H1 (cell line): ENCODE data around the gene CCDC121. TPM values are rescaled to one million over a fixed set of nuclear protein-coding genes. Genes with fewer than 3 reads are reported as not detected.
A peak's percentile ranks its signal among the peaks of the same experiment; 100 is the strongest.
"Not testable (repeated sequence)": the region's sequence is repeated elsewhere in the genome, so short reads cannot be mapped to it uniquely, and the experiment has no call there.

Experiments used
- CTCF ChIA-PET: fragments of 300-600 bp; sonication (Branson Sonifier 250); formaldehyde crosslinking; loops from one replicate; lab custom pipeline; 2021; ENCODE audit not compliant: partially characterized antibody; lab: Charles Lee
- POLR2A ChIA-PET: fragments of 300-600 bp; sonication (Branson Sonifier 250); formaldehyde crosslinking; loops from one replicate; lab custom pipeline; 2021; ENCODE audit warnings: inconsistent platforms; ENCODE audit not compliant: partially characterized antibody; lab: Charles Lee
- DNase-seq, 2 experiments: peaks; one replicate each; pipeline versions ENCODE4 v3.0.0 to v3.0.0-alpha.2; 2010 to 2022; ENCODE audit warnings: low spot score in 2 of 2, low read depth in 1 of 2, mixed read lengths in 1 of 2
- FAIRE-seq: peaks from 2 replicates; lab custom pipeline; 2011; peaks lifted over from hg19 to GRCh38; lab: Jason Lieb, UNC
- H2AFZ ChIP-seq: 2 replicates; pipeline ENCODE4 v1.8.1; 2012; ENCODE audit warnings: low read length, inconsistent platforms
- H2AK5ac ChIP-seq: 2 replicates; pipeline ENCODE4 v1.6.1; 2013; ENCODE audit warnings: low read depth, low read length
- H2BK120ac ChIP-seq: replicated peaks from 2 replicates; pipeline ENCODE3; 2013; ENCODE audit warnings: low read depth, low read length, inconsistent platforms
- H2BK12ac ChIP-seq: 2 replicates; pipeline ENCODE4 v1.6.1; 2013; ENCODE audit warnings: low read depth, low read length
- H2BK15ac ChIP-seq: 2 replicates; pipeline ENCODE4 v1.6.1; 2013; ENCODE audit warnings: low read length
- H2BK20ac ChIP-seq: 2 replicates; pipeline ENCODE4 v1.6.1; 2013; ENCODE audit warnings: low read length
- H2BK5ac ChIP-seq: 2 replicates; pipeline ENCODE4 v1.6.1; 2013; ENCODE audit warnings: low read depth, low read length
- H3K14ac ChIP-seq: 2 replicates; pipeline ENCODE4 v1.6.1; 2013; ENCODE audit warnings: inconsistent platforms; ENCODE audit not compliant: insufficient read length
- H3K18ac ChIP-seq: 2 replicates; pipeline ENCODE4 v1.6.1; 2013; ENCODE audit warnings: low read length; ENCODE audit errors: extremely low read depth
- H3K23ac ChIP-seq: 2 replicates; pipeline ENCODE4 v1.6.1; 2013; ENCODE audit warnings: inconsistent platforms; ENCODE audit not compliant: insufficient read length
- H3K23me2 ChIP-seq: 2 replicates; pipeline ENCODE4 v1.6.1; 2013; ENCODE audit warnings: low read depth, low read length
- H3K27ac ChIP-seq: 2 replicates; pipeline ENCODE4 v1.6.1; 2011; ENCODE audit warnings: low read depth, low read length, inconsistent platforms
- H3K27me3 ChIP-seq, 4 experiments: replicated peaks in 1 of 4; 1 replicate in 1 of 4; 2 replicates in 3 of 4; pipeline versions ENCODE4 v1.6.1 to v1.8.1; 2011 to 2013; ENCODE audit warnings: low read length in 3 of 4, mild to moderate bottlenecking in 3 of 4, inconsistent platforms in 2 of 4, mixed read lengths in 2 of 4, moderate library complexity in 1 of 4; ENCODE audit not compliant: control insufficient read depth in 3 of 4, insufficient read depth in 3 of 4; ENCODE audit errors: extremely low read depth in 1 of 4
- H3K36me3 ChIP-seq, 4 experiments: 2 replicates each; pipeline versions ENCODE4 v1.6.1 to v1.8.1; 2011 to 2013; ENCODE audit warnings: mild to moderate bottlenecking in 4 of 4, low read length in 3 of 4, moderate library complexity in 2 of 4, control low read depth in 1 of 4, inconsistent platforms in 1 of 4; ENCODE audit not compliant: insufficient read depth in 4 of 4, control insufficient read depth in 2 of 4
- H3K4ac ChIP-seq: replicated peaks from 2 replicates; pipeline ENCODE3; 2013; ENCODE audit warnings: low read length, low read depth, mixed read lengths, inconsistent platforms; ENCODE audit not compliant: insufficient read length
- H3K4me1 ChIP-seq, 4 experiments: replicated peaks in 1 of 4; 1 replicate in 1 of 4; 2 replicates in 3 of 4; pipeline versions ENCODE4 v1.6.1 to v1.8.1; 2011 to 2013; ENCODE audit warnings: low read length in 3 of 4, inconsistent platforms in 2 of 4, mixed read lengths in 1 of 4; ENCODE audit not compliant: insufficient read depth in 4 of 4, control insufficient read depth in 3 of 4
- H3K4me2 ChIP-seq, 2 experiments: 2 replicates each; pipeline versions ENCODE4 v1.6.1 to v1.8.1; 2011 to 2013; ENCODE audit warnings: low read depth in 2 of 2, low read length in 2 of 2, control low read depth in 1 of 2, inconsistent platforms in 1 of 2, mild to moderate bottlenecking in 1 of 2; ENCODE audit not compliant: insufficient read depth in 1 of 2
- H3K4me3 ChIP-seq, 4 experiments: fragments of 200-600, 300-600 bp in 1 of 4; sonication (generic), shearing (Covaris generic), sonication (Bioruptor Twin) in 1 of 4; 2 replicates each; pipeline versions ENCODE4 v1.5.1 to v1.8.1; 2011 to 2016; ENCODE audit warnings: low read length in 4 of 4, low read depth in 3 of 4, control low read depth in 2 of 4, inconsistent platforms in 2 of 4, mild to moderate bottlenecking in 2 of 4, mixed read lengths in 1 of 4, moderate library complexity in 1 of 4; ENCODE audit not compliant: insufficient read depth in 2 of 4; ENCODE audit errors: extremely low read depth in 1 of 4
- H3K56ac ChIP-seq: replicated peaks from 2 replicates; pipeline ENCODE3; 2013; ENCODE audit warnings: low read depth, mild to moderate bottlenecking, mixed read lengths, low read length, inconsistent platforms; ENCODE audit not compliant: insufficient read length
- H3K79me1 ChIP-seq: 2 replicates; pipeline ENCODE4 v1.6.1; 2013; ENCODE audit warnings: low read depth, low read length, control low read depth
- H3K79me2 ChIP-seq, 2 experiments: 2 replicates each; pipeline versions ENCODE4 v1.6.1 to v1.8.1; 2012 to 2013; ENCODE audit warnings: low read length in 2 of 2, mild to moderate bottlenecking in 2 of 2, inconsistent platforms in 1 of 2; ENCODE audit not compliant: insufficient read depth in 2 of 2, control insufficient read depth in 1 of 2
- H3K9ac ChIP-seq, 4 experiments: replicated peaks in 1 of 4; 1 replicate in 1 of 4; 2 replicates in 3 of 4; pipeline versions ENCODE4 v1.6.1 to v1.8.1; 2011 to 2013; ENCODE audit warnings: low read depth in 3 of 4, low read length in 3 of 4, control low read depth in 2 of 4, mild to moderate bottlenecking in 2 of 4, moderate library complexity in 2 of 4, inconsistent platforms in 1 of 4; ENCODE audit errors: extremely low read depth in 1 of 4
- H3K9me3 ChIP-seq, 2 experiments: 2 replicates each; pipeline versions ENCODE4 v1.6.1 to v1.8.1; 2012 to 2013; ENCODE audit warnings: mild to moderate bottlenecking in 2 of 2, moderate library complexity in 2 of 2, control low read depth in 1 of 2, inconsistent platforms in 1 of 2, low read depth in 1 of 2, low read length in 1 of 2, mixed read lengths in 1 of 2; ENCODE audit not compliant: insufficient read depth in 2 of 2
- H4K20me1 ChIP-seq, 2 experiments: replicated peaks in 1 of 2; 2 replicates each; pipeline versions ENCODE3 to v1.8.1; 2011 to 2013; ENCODE audit warnings: inconsistent platforms in 2 of 2, low read length in 2 of 2, mild to moderate bottlenecking in 1 of 2; ENCODE audit not compliant: insufficient read depth in 2 of 2, control insufficient read depth in 1 of 2
- H4K5ac ChIP-seq: 2 replicates; pipeline ENCODE4 v1.6.1; 2013; ENCODE audit warnings: low read length, low read depth, mixed read lengths, inconsistent platforms; ENCODE audit not compliant: insufficient read length
- H4K8ac ChIP-seq: 2 replicates; pipeline ENCODE4 v1.8.0; 2013; ENCODE audit warnings: mild to moderate bottlenecking, moderate library complexity, low read length, inconsistent platforms; ENCODE audit not compliant: insufficient read depth; ENCODE audit errors: extremely low read depth
- H4K91ac ChIP-seq: replicated peaks from 2 replicates; pipeline ENCODE3; 2013; ENCODE audit warnings: low read length, mixed read lengths, inconsistent platforms; ENCODE audit not compliant: insufficient read length
- EP300 ChIP-seq, 2 experiments: IDR thresholded peaks; 1 replicate in 1 of 2; 2 replicates in 1 of 2; pipeline ENCODE4 v1.6.1; 2011 to 2012; ENCODE audit warnings: low read depth in 2 of 2, low read length in 2 of 2, mild to moderate bottlenecking in 2 of 2, borderline replicate concordance in 1 of 2, inconsistent platforms in 1 of 2, moderate library complexity in 1 of 2
- WGBS, 2 experiments: shearing (Covaris generic) in 1 of 2; methylation state at CpG; one replicate each; pipeline versions ENCODE4 v1.1.6 to v1.1.7; 2013 to 2015; ENCODE audit warnings: low lambda C conversion rate in 2 of 2, mixed read lengths in 2 of 2, inconsistent platforms in 1 of 2, low coverage in 1 of 2, missing lambda C conversion rate in 1 of 2; ENCODE audit not compliant: insufficient replicate concordance in 2 of 2, insufficient coverage in 1 of 2, insufficient read length in 1 of 2; ENCODE audit errors: extremely low coverage in 1 of 2, missing lambda C conversion rate in 1 of 2; 5-methylcytosine and 5-hydroxymethylcytosine counted together
- polyA plus RNA-seq, 7 experiments: library from polyadenylated mRNA; depleted of rRNA in 3 of 7; stranded (reverse) in 5 of 7; unstranded in 2 of 7; fragments of >200 nt in 5 of 7; fragments of 200-250 nt in 2 of 7; gene quantifications; 1 replicate in 5 of 7; 2 replicates in 1 of 7; 4 replicates in 1 of 7; pipeline versions ENCODE4 v1.2.1 to v1.2.3, GENCODE V29; 2011 to 2013; ENCODE audit warnings: missing spikeins in 2 of 7, mixed read lengths in 2 of 7
- total RNA-seq: library from RNA; stranded (reverse); fragmentation: NEBNext Ultra II Directional; extraction: Animal tissue kit (Norgen Biotek cat#: 25700); gene quantifications from 2 replicates; pipeline ENCODE4 v1.2.1, GENCODE V29; 2021

The CCDC121 gene
- total and polyA plus RNA-seq, 2 of the 8 experiments (the other 6 are each of a cell fraction or from before 2014, with no cell fraction given), result 0.68 to 1.5 TPM

- H2BK5ac ChIP-seq, H3K23me2 ChIP-seq, H3K9ac ChIP-seq, H3K4me1 ChIP-seq, CTCF ChIA-PET, H4K91ac ChIP-seq, H2BK12ac ChIP-seq, H2AK5ac ChIP-seq, H4K8ac ChIP-seq, H3K4me2 ChIP-seq, H3K36me3 ChIP-seq, H2BK120ac ChIP-seq, H3K4ac ChIP-seq, H2BK15ac ChIP-seq, H3K79me1 ChIP-seq, H3K14ac ChIP-seq, H2AFZ ChIP-seq, H3K27me3 ChIP-seq, H4K5ac ChIP-seq, H3K4me3 ChIP-seq, H4K20me1 ChIP-seq, H3K56ac ChIP-seq, POLR2A ChIA-PET, H2BK20ac ChIP-seq, H3K23ac ChIP-seq, H3K18ac ChIP-seq, DNase-seq, FAIRE-seq: not testable (repeated sequence)
- peaks cover 22 to 69% of the 10 kb centered on the region in 2 experiments for H3K79me2 ChIP-seq
- WGBS, 2 experiments, result 94% methylated on average over 28 of the region's 45 CpGs; no CpG with 5 or more reads in 1 of the 2 experiments
- H3K9me3 ChIP-seq, result peaks cover 6 to 25% of the 10 kb centered on the region in 2 experiments; a peak in 3 of 4 replicates
- peak in 1 of 2 experiments; percentile 16; a peak in 1 of 3 replicates for TF ChIP-seq EP300 (IDR thresholded peaks at IDR 0.05; ENCODE audit: borderline replicate concordance in 1 of 2, low read depth in 2 of 2, low read length in 2 of 2)
- TF ChIP-seq, all 59 proteins: peak for 1; not testable (repeated sequence) for 58
- H3K27ac ChIP-seq, result not testable (repeated sequence)
These were observed 34.6 kb downstream of the CCDC121 start for GRCh38 chr2:27594020-27594703.
